ENCODE data around the gene ZKSCAN3.

ZKSCAN3 gene

DNA sequence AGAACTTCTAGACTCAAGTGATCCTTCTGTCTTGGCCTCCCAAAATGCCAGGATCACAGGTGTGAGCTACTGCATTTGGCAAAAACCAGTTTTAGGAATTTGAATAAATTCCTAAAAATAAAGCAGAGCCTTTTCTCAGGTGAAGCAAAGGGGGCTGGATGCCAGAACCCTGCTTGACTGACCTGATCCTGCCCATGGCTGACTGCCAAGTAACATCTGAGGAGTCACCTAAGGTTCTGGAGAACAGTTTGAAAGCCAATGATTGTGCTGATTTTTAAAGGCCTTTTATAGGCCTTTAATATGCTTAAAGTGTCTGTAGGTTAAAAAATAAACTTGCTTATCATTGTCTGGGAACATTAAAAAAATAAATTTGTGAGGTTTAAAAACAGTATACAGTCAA, 63.9 kb downstream of the ZKSCAN3 start:
- ATAC-seq = no peak
- peaks cover 3% of the 10 kb centered on the region for H3K9me3 Mint-ChIP-seq
- no peaks in the 10 kb centered on the region for H3K4me1 Mint-ChIP-seq
- H3K4me3 Mint-ChIP-seq = no peak overlapping the region
- H3K27me3 Mint-ChIP-seq = peaks cover 22% of the 10 kb centered on the region
- H3K27ac Mint-ChIP-seq = no peak overlapping the region
- H3K36me3 Mint-ChIP-seq = no peaks in the 10 kb centered on the region
